Peyer's patch (tissue), 4 donors: ENCODE measurements around the gene KCNIP4. TPM values are rescaled to one million over a fixed set of nuclear protein-coding genes. Genes with fewer than 3 reads are reported as not detected.

Experiments
- DNase-seq, 3 donors: peaks; one replicate each; pipeline ENCODE4 v3.0.0-alpha.2; 2017 to 2019
- H3K27ac ChIP-seq, 4 donors: fragments of 200-600 bp; sonication (generic); one replicate each; pipeline ENCODE4 v1.5.1; 2016 to 2019
- H3K27me3 ChIP-seq, 2 donors: fragments of 200-600 bp; sonication (generic); one replicate each; pipeline ENCODE4 v1.5.1; 2019
- H3K36me3 ChIP-seq, 3 donors: fragments of 200-600 bp; sonication (generic); one replicate each; pipeline ENCODE4 v1.5.1; 2016 to 2019
- H3K4me1 ChIP-seq, 4 donors: fragments of 200-600 bp; sonication (generic); one replicate each; pipeline ENCODE4 v1.5.1; 2016 to 2019
- H3K4me3 ChIP-seq, 4 donors: fragments of 200-600 bp; sonication (generic); 1 replicate in 3 of 4; 2 replicates in 1 of 4; pipeline ENCODE4 v1.5.1; 2016 to 2019; ENCODE audit warnings: mild to moderate bottlenecking in 1 of 4
- H3K9me3 ChIP-seq, 4 donors: fragments of 200-600 bp; sonication (generic); one replicate each; pipeline ENCODE4 v1.5.1; 2016 to 2019; ENCODE audit warnings: mild to moderate bottlenecking in 1 of 4
- POLR2A ChIP-seq, 2 donors: fragments of 450-650 bp; IDR thresholded peaks; one replicate each; pipeline ENCODE4 v1.5.1; 2017; ENCODE audit warnings: antibody characterized with exemption in 2 of 2, mild to moderate bottlenecking in 2 of 2, moderate library complexity in 2 of 2
- total RNA-seq, 4 donors: library from RNA; depleted of rRNA; stranded (reverse); fragments of >200 nt; gene quantifications; one replicate each; pipeline ENCODE4 v1.1.0, GENCODE V29; 2016
- TF ChIP-seq, protein P1 (sequence below), 6 experiments: fragments of 450-650 bp in 4 of 6; fragments of 200-600 bp in 2 of 6; sonication (generic) in 1 of 6; IDR thresholded peaks; one replicate each; pipeline ENCODE4 v1.5.1; 2017 to 2019; ENCODE audit warnings: antibody characterized with exemption in 6 of 6, mild to moderate bottlenecking in 3 of 6, moderate library complexity in 1 of 6

Gene KCNIP4
- total RNA-seq, 4 donors from 2014 or later, result 2.8 TPM; not detected in 3

GRCh38 chr4:21901281-21901680 is 47.3 kb downstream of the KCNIP4 start:
- no peak for TF ChIP-seq POLR2A (IDR thresholded peaks at IDR 0.05)
- TF ChIP-seq, protein P1, sequence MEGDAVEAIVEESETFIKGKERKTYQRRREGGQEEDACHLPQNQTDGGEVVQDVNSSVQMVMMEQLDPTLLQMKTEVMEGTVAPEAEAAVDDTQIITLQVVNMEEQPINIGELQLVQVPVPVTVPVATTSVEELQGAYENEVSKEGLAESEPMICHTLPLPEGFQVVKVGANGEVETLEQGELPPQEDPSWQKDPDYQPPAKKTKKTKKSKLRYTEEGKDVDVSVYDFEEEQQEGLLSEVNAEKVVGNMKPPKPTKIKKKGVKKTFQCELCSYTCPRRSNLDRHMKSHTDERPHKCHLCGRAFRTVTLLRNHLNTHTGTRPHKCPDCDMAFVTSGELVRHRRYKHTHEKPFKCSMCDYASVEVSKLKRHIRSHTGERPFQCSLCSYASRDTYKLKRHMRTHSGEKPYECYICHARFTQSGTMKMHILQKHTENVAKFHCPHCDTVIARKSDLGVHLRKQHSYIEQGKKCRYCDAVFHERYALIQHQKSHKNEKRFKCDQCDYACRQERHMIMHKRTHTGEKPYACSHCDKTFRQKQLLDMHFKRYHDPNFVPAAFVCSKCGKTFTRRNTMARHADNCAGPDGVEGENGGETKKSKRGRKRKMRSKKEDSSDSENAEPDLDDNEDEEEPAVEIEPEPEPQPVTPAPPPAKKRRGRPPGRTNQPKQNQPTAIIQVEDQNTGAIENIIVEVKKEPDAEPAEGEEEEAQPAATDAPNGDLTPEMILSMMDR (IDR thresholded peaks at IDR 0.05), result no peak
- Histone ChIP-seq H3K27me3 (no peaks in the 10 kb centered on the region), H3K4me3 (no peak overlapping the region), H3K36me3 (no peaks in the 10 kb centered on the region), H3K27ac (no peak overlapping the region), H3K9me3 (no peaks in the 10 kb centered on the region), H3K4me1 (no peaks in the 10 kb centered on the region)
- DNase-seq, result no peak

DNA sequence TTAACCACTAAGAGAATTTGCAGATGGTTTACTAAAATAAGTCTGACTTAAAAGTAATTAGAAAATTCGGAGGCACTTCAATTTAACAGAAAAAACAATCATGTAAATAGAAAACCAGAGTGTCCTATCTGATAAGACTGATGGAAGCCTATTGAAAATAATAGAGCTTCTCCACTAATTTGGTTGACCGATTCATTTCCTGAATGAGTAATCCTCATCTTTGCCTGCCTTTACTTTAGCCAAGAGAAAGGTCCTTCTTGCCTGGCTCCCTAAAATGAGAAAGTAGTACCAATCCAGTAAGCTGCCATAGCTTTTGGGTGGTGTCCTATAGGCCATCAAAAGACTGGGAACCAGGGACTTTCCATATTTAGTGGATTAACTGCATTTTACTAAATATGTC is 48.4 kb downstream of the KCNIP4 start:
- Histone ChIP-seq H3K9me3 (no peaks in the 10 kb centered on the region), H3K36me3 (no peaks in the 10 kb centered on the region), H3K27ac (no peak overlapping the region), H3K27me3 (no peaks in the 10 kb centered on the region), H3K4me1 (no peaks in the 10 kb centered on the region), H3K4me3 (no peak overlapping the region)
- TF ChIP-seq, protein P1 (IDR thresholded peaks at IDR 0.05), result no peak
- no peak for TF ChIP-seq POLR2A (IDR thresholded peaks at IDR 0.05)
- no peak for DNase-seq

DNA sequence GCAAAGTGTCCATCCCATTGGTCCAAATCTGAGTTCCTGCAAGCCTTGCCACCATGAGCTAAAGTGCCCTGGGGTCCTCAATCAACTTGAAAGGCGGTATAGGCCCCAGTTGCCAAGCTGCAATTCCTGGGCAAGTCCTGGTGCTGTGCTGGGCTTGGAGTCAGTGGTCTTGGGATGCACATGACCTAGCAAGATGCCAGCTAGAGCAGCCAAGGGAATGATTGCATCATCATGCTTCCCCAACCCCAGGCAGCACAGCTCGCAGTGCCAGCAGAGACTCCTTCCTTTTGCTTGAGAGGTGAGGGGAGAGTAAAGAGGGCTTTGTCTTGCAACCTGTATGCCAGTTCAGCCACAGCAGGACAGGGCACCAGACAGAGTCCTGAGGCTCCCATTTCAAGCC is 50.5 kb downstream of the KCNIP4 start:
- no peak for DNase-seq
- H3K27ac ChIP-seq, result no peak overlapping the region
- no peaks in the 10 kb centered on the region for H3K36me3 ChIP-seq
- no peaks in the 10 kb centered on the region for H3K9me3 ChIP-seq
- no peaks in the 10 kb centered on the region for H3K4me1 ChIP-seq
- TF ChIP-seq, protein P1 (IDR thresholded peaks at IDR 0.05), result no peak
- TF ChIP-seq POLR2A (IDR thresholded peaks at IDR 0.05), result no peak
- no peak overlapping the region for H3K4me3 ChIP-seq
- no peaks in the 10 kb centered on the region for H3K27me3 ChIP-seq

GRCh38 chr4:21896767-21897166 is 51.8 kb downstream of the KCNIP4 start:
- no peak for TF ChIP-seq POLR2A (IDR thresholded peaks at IDR 0.05)
- TF ChIP-seq, protein P1 (IDR thresholded peaks at IDR 0.05), result no peak
- H3K4me3 ChIP-seq, result no peak overlapping the region
- no peaks in the 10 kb centered on the region for H3K36me3 ChIP-seq
- H3K27ac ChIP-seq, result no peak overlapping the region
- no peaks in the 10 kb centered on the region for H3K9me3 ChIP-seq
- no peaks in the 10 kb centered on the region for H3K27me3 ChIP-seq
- no peak for DNase-seq
- no peaks in the 10 kb centered on the region for H3K4me1 ChIP-seq

DNA sequence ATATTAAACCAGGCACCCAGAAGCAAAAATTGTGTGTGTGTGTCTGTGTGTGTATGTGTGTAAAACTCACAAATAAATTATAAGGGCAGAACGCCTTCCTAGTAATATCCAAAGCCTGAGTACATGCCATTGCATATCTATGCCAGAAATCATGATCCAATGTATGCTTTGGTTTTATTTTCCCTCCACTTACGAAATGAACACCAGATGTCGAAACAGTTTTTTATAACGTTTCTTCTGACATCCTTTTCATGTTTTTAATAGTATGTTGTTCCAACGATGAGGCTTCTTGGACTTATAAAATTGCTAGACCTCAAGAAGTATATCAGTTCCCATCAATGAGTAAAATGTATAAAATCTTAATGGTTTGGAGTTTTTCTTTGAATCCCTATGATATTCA is 55.4 kb downstream of the KCNIP4 start:
- Histone ChIP-seq H3K9me3 (no peaks in the 10 kb centered on the region), H3K27me3 (no peaks in the 10 kb centered on the region), H3K4me3 (no peak overlapping the region), H3K27ac (no peak overlapping the region), H3K4me1 (no peaks in the 10 kb centered on the region), H3K36me3 (no peaks in the 10 kb centered on the region)
- DNase-seq, result no peak
- TF ChIP-seq POLR2A (IDR thresholded peaks at IDR 0.05), result no peak
- TF ChIP-seq, protein P1 (IDR thresholded peaks at IDR 0.05), result no peak

DNA sequence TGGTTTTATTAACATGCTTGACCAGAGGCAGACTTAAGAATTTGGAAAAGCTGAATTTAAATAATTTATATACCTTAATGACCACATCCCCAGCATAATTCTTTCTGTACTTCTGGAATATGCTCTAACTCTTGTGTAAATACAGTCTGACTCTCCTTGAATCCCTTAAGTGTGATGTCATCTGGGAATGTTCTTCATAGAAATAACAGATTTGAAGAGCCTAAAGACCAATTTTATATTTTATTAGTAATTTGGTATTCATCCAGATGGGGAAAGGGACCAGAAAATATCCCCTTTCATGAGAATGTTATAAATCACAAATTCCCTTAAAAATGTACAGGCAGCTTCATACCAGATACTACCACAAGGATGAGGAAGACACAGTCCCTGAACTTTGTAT is 58.3 kb downstream of the KCNIP4 start:
- H3K4me3 ChIP-seq, result no peak overlapping the region
- no peak for TF ChIP-seq POLR2A (IDR thresholded peaks at IDR 0.05)
- TF ChIP-seq, protein P1 (IDR thresholded peaks at IDR 0.05), result no peak
- no peak overlapping the region for H3K27ac ChIP-seq
- DNase-seq, result no peak
- H3K27me3 ChIP-seq, result no peaks in the 10 kb centered on the region
- no peaks in the 10 kb centered on the region for H3K36me3 ChIP-seq
- H3K9me3 ChIP-seq, result no peaks in the 10 kb centered on the region
- no peaks in the 10 kb centered on the region for H3K4me1 ChIP-seq
